SW 1271 (cell line): Measurements from ENCODE around the gene NPY4R2.
"Not testable (repeated sequence)": the region's sequence is repeated elsewhere in the genome, so short reads cannot be mapped to it uniquely, and the experiment has no call there.

Experiments
- DNase-seq, 2 experiments: peaks; one replicate each; lab custom pipeline; 2025; lab: John Stamatoyannopoulos, UW

NPY4R2 gene, protein sequence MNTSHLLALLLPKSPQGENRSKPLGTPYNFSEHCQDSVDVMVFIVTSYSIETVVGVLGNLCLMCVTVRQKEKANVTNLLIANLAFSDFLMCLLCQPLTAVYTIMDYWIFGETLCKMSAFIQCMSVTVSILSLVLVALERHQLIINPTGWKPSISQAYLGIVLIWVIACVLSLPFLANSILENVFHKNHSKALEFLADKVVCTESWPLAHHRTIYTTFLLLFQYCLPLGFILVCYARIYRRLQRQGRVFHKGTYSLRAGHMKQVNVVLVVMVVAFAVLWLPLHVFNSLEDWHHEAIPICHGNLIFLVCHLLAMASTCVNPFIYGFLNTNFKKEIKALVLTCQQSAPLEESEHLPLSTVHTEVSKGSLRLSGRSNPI

DNA sequence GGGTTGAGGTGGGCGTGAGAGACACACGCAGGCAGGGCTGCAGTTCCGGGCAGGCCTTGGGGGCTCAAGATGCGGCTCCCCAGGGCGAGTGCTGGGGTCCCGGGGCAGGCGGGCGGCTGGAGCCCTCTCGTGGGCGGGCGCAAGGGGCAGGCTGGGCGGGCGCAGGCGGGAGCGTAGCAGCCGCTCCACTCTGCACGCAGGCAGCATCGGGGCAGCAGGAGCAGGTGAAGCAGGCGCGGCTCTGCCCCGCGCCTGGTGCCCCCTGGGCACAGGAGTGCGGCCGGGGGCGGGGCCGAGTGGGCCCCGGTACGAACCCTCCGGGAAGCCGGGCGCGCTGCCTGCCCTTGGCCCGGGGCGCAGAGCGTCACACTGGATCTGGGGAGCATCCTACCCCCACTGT lies at the start of gene NPY4R2:
TSS of gene NPY4R2 (plus strand) at position 188 of the 400 bp plus-strand sequence. CDS start 3,326 bp downstream, outside the sequence.
- DNase-seq = not testable (repeated sequence)

DNA sequence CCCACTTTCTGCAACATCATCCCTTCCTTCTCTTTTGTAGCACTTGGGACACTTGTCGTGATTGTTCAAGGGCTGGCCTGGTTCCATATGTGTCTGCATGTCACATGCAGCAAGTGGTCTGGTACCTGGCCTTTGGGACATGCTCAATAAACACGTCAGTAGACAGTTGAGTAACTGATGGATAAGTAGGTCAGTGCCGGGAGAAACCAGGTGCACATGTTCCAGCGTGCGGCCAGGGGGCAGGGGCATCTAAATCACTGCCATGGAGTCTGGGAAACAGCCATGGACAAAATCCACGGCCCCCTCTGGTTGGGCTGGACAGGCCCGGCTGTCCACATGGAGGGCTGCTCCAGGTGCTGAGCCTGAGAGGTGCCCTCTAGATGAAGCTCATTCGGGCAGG lies 47.6 kb upstream of the NPY4R2 start:
- DNase-seq = not testable (repeated sequence)

DNA sequence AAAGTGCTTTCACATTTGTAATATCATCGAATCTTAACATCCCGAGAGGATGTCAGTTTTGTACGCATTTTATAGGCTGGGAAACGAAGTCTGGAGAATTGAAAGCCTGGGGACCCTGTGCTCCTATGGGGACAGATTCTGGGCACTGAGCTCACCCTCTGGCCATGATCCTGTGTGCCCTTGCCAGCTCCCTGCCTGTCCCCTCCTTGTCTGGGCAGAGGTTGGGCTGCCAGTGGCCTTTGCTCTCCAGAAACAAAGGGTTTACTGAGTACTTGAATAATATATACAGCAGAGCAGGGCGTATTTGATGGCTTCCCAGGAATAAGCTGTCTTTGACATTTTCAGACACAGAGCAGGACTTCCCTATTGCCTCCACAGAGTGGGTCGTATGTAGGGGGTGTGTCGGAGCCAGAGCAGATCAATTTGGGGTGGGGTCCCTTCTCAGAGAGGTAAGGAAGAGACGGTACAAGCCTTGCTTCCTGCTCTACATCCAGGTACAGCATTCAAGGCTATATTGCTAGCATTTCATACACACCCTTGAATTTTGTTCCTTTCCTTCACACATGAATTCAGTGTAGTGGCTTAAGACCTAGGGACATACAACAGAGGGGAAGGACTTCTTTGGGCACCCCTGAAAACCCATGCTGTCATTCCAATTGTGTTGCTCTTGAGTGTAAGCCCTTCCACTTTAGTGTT lies 46.8 kb upstream of the NPY4R2 start:
- not testable (repeated sequence) for DNase-seq

DNA sequence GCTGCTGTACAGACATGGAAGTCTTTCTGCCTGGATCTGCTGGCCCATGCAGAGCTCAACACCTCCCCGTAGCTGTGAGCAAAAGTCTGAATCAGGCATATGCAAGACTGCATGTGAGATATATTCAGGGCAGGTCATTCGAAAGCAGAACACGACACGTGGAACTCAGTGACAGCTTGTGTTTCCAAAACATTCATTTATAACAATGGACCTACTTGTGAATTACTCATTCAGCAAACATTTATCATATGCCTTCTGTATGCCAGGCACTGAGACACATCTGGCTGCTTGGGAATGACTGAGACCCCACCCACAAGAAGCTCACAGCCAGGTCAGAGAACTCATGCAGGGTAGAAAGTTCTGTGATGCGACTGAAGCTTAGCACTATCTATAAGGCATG lies 46.2 kb upstream of the NPY4R2 start:
- DNase-seq = not testable (repeated sequence)

DNA sequence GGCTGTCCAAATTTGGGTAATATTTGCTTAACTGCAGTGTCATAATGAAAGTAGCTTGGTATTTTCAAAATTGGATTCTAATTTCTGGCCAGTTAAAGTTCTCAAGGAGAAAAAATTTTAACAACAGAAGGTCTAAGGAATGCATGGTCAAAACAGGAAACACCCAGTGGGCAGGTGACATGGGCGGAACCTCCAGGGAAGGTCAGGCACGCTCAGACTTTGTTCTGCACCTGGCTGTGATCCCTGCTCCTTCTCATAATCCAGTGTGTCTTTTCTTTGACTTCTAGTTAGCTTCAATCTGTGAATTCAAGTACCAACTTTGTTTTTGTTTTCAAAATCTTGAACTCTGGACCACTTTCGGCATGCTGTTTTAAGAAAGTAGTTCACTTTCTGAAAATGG lies 34.2 kb upstream of the NPY4R2 start:
- DNase-seq = not testable (repeated sequence)

DNA sequence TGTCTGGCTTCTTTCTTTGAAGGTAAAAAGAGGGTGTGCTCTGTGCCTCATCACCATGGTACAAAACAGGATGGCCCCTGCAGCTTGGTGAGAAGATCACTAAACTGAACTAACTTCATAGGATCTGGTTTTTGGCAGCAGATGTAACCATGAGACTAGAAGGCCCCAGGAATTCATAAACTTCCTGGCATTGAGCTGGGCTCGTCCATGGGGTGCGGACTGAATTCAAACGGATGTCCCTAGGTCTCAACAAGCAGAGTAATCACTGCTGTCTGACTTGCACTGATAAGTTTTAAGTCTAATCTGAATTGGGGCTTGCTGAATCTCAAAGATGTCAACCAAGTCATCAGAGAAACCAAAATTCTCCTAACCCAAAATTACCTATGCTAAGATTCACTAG lies 33.5 kb upstream of the NPY4R2 start:
- not testable (repeated sequence) for DNase-seq

DNA sequence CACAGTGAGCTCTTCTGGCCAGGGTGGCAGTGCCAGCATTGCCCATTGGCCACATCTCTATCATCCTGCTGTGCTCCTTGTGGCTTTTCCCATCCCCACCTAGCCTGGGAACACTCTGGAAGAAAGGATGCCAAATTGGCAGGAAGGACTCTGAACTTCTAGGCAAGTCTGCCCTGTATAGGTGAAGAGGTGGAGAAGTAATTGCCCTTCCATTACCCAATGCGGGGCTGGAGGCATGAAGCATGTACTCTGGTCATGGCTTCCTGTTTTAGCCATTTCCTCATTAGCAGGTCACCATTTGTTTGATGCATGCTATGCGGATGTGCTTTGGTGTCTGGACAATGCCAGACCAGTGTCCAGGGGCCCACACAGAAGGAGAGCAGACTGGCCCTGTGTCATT lies 32.1 kb upstream of the NPY4R2 start:
- DNase-seq = not testable (repeated sequence)

DNA sequence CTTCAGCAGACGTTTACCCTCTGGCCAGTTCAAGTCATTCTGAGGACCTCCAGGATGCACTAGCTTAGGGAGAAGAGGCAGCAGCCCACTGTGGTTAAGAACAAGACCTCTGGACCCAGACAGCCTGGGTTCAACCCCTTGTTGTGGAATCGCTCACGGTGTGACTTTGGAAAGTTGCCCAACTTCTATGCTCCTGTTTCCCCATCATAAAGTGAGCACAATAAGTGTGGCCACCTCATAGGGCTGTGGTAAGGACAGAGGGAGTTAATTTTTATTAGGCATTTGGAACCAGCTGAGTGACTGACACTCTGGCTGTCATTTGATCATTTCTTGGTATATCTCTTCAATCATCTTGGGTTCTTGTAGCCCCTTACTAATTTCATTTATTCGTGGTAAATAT lies 31.6 kb upstream of the NPY4R2 start:
- not testable (repeated sequence) for DNase-seq

DNA sequence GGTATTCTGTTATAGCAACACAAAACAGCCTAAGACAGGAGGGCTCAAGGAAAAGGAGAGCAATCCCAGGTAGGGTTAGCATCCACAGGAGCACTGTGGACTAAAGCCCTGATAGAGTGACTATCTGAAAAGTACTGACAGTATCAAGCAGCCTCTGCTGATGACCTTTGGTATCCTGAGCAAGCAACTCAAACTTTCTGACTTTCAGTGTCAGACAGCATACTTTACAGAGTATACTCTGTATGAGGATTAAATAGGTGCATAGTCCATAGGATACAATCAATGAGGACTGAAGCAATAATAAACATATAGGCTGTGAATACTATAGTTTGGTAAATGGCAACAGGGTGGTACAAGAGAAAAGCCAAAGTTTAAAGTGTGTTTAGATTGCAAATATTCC lies 27.7 kb upstream of the NPY4R2 start:
- not testable (repeated sequence) for DNase-seq

DNA sequence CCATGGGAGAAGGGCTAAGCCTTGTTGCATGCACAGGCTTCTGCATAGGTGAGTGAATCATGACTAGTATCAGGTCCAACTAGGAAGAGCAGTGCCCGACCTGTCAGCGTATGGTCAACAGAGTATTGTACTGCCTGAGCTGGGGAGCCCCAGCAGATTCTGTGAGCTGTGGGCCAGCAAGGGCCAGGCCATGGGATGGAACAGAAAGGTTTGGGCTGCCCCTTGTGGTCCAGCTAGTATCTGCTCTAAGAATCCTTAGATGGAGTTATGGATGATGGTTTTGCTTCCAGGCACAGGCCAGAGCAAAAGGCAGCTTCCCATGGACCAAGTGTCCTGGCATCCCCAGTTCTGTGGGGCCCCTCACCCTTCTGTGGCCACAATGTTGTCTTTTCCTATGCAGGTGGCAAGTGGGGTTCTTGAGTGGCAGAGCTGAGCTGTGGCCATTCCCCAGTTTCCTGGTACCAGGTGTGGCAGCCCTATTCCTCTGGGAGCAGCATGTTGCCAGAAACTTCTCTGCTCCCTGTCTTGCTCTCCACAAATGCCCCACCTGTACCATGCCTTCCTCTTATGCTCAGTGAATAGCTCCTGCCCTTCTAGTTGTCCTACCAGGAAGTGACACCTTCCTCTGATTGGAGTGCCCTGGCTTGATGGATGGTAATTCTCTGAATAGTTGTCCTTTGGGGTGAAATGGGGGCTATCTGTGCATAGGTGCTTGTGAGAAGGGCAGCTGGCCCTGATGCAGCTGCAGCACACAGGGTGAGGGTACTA lies 25.8 kb upstream of the NPY4R2 start:
- not testable (repeated sequence) for DNase-seq

DNA sequence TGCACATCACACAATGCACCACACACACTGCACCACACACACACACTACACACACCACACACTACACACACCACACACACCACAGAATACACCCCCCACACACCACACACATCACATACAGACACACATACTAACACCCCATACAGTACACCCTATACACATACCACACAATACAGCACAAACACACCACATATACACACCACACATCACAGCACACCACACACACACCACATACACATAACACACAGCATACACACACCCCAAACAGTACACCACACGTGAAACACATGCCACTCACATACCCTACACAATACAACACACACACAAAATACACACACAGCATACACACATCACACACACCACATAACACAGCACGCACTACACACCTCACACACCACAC lies 23.9 kb upstream of the NPY4R2 start:
- not testable (repeated sequence) for DNase-seq

DNA sequence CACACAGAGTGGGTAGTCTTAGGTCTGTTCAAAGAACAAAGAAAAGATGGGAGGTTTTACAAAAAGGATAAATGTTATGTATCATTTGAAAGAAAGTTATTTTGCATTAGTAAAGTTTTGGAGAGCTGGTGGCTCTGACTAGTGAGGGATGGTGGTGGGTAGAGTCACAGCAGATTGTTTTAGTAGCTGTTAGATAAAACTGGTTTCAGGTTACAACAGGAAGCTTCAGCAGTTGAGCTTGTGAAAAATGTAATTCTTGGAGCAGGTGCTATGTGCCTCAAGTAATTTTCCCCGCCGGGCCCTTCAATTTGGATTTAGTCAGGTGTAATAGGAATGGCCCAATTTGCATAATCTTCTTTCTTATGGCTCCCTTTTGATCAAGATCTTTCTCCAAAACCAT lies 20.6 kb upstream of the NPY4R2 start:
- not testable (repeated sequence) for DNase-seq

DNA sequence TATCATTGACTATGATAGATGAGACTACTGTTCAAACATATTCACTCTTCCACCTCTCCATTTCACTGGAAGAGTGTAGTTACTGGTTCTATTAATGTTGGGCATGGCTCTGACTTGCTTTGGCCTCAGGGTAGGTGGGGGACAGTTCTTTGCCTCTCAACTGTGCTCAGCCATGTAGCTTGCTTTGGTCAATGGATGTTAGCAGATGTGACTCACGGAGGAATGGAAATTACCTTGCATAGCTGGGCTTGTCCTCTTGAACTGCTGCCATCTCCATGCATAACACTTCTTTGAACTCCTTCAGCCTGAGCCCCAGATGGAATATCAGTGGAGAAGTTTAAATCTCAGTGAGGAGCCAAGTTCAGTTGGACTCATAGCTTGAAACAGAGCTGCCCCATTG lies 9.1 kb upstream of the NPY4R2 start:
- DNase-seq = not testable (repeated sequence)

DNA sequence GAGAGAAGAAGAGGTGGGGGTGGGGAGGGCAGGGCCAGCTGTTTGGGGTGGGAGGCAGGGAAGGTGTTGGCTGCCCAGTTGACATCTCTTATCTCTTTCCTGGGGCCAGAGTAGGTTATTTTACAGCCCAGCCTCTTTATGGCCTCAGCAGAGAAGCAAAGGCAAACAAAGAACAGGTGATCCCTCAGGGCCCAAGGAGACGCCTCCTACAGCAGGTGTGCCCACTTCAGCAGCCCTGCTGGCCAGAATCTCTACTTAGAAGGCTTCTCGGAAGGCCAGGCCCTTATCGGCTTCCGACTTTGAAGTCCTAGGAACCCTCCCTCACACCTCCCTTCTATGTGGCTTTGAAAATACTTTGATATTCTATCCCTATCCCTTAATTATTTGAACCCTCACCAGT lies 8.0 kb upstream of the NPY4R2 start:
- DNase-seq = not testable (repeated sequence)

DNA sequence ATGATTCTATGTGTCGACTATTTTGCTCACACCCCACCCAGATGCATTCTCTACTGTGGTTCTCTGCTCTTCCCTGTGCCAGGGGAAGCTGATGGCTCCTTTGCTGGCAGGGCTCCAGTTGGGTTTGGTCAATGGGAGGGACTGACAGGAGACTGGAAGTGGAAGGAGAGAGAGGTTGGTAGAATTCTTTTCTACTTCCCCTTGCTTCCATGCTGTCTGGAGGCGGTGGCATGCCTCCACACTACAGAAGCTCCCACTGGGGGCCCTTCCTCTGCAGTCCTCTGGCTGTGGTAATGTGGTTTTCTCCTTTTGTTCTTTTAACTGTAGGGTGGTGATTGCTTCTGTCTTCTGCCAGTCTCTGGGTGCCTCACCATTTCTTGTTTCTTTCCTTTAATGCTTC lies 4.4 kb upstream of the NPY4R2 start:
- DNase-seq = not testable (repeated sequence)

DNA sequence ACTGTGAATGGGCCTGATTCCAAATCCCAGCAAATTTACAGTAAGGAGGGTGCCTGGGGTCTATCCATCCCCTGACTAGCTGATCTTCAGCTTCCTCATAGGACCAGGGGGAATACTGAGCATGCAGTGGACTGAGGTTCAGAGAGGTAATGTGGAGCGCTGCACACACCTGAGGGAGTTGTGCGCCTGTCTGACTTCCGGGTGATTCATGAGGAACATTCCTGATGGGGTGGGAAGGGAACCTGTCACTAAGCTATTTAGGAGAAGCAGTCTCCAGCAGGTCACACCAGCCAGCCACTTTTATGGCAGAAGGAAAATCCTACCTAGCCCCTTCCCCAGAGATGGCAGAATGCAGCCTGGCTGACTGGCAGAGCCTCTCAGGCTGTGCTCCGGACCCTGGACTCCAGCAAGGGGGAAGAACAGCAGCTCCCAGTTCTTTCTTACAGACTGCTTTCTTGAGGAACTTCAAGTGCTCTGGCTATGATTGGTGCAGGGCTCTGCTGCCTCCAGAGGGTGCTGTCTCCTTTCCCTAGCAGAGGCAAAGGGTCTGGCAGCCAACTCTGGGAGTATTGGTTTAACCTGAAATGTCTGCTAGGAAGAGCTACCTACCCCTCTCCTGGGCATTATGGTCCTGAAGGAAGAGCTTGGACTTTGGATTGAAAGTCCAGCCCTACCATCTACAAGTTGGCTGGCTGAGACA lies 2.5 kb upstream of the NPY4R2 start:
- not testable (repeated sequence) for DNase-seq

DNA sequence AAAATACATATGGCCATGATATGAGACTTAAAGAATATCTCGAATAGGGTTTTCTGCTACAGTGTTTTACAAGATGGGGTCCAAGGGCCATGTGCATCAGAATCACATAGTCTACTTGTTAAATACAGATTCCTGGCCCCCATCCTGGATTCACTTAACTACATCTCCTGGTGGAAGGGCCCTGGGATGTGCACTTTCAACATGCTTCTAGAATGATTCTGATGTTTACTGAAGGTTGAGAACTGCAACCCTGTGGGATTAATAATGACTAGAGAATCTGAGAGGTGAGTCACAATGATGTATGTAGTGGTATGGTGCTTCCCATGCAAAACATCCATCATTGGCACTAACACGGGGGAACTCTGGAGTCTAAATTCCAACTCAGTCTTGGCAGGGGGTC lies 2.1 kb downstream of the NPY4R2 start:
- not testable (repeated sequence) for DNase-seq

DNA sequence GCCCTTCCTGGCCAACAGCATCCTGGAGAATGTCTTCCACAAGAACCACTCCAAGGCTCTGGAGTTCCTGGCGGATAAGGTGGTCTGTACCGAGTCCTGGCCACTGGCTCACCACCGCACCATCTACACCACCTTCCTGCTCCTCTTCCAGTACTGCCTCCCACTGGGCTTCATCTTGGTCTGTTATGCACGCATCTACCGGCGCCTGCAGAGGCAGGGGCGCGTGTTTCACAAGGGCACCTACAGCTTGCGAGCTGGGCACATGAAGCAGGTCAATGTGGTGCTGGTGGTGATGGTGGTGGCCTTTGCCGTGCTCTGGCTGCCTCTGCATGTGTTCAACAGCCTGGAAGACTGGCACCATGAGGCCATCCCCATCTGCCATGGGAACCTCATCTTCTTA lies 4.0 kb downstream of the NPY4R2 start:
- not testable (repeated sequence) for DNase-seq

DNA sequence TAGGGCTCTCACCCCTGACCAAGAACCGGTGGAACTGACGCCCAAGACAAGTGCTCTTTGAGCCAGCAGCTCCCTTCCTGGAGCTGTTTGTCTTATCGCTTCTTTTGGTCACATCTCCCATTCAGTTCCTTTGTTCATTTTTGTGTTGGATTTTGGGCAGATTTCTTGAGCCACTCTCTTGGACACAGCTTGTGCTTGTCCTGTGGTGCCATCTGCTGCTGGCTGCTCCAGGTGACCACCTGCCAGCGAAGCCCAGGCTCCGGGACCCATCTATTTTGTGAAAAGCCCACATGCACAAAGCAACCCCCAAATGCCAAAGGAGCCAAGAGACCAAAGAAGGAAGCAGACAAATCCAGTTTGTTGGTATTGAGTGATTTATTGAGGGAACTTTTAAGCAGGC lies 6.2 kb downstream of the NPY4R2 start:
- not testable (repeated sequence) for DNase-seq

DNA sequence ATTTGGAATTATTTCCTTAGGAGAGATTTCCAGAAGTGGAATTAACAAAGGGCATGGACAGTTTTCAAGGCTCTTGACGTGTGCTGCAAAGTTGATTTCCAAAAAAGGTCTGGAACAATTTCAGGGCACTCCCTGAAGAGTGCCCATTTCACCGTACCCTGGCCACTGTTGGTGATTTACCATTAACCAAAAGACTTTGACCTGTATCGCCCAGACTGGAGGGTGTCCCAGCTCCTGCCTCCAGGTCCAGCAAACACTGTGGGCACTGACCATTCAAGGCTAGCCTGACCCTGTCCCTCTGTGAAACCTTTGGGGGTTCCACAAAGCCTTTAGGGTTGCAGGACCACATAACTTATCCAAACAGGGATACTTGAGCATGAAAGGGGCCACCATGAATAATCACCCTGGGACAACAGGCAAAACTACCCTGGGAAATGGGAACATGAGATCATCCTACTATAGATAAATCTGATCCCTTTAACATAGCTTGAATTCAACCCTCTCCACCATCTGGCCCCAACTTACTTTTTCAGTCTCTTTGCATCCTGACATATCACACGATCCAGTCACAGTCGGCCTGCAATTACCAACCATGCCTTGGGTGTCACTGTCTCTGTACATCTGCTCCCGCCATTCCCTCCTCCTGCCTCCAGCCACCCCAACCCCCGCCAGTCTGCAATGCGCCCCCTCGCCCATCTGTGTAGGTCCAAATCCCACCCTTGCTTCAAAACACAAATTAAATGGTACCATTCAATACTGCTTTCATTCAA lies 8.9 kb downstream of the NPY4R2 start:
- DNase-seq = not testable (repeated sequence)

DNA sequence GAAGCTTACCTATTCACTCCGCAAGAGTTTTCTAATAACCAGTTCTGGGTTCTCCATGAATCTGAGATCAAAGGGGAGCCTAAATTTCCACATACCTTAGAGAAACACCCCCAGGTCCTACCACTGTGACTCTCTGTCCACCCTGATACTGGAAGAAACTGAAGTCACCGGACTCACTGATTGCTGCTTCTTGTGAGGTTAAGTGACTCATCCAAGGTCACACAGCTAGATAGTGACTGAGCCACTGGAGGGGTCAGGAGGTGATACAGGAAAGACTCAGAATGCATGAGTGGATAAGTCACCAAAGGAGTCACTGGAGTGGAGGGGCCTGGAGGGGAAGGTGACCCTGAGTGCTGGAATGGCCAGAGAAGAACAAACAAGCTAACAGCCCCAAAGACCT lies 9.8 kb downstream of the NPY4R2 start:
- DNase-seq = not testable (repeated sequence)
